Subcutaneous adipose tissue (tissue), 4 donors: ENCODE results near the gene PRKCH. TPM values are rescaled to one million over a fixed set of nuclear protein-coding genes. Genes with fewer than 3 reads are reported as not detected.

Experiments
- total RNA-seq, 4 donors: library from RNA; depleted of rRNA; stranded (reverse); fragments of >200 nt; gene quantifications; one replicate each; pipeline ENCODE4 v1.1.0, GENCODE V29; 2016
- TF ChIP-seq, protein P1 (sequence below): fragments of 450-650 bp; IDR thresholded peaks from one replicate; pipeline ENCODE4 v1.5.1; 2016; ENCODE audit warnings: low read depth, mild to moderate bottlenecking, control low read depth, antibody characterized with exemption, moderate library complexity

Gene PRKCH
- total RNA-seq, 4 donors from 2014 or later, result 25.8 to 46.3 (median 36.4) TPM

- TF ChIP-seq, protein P1, sequence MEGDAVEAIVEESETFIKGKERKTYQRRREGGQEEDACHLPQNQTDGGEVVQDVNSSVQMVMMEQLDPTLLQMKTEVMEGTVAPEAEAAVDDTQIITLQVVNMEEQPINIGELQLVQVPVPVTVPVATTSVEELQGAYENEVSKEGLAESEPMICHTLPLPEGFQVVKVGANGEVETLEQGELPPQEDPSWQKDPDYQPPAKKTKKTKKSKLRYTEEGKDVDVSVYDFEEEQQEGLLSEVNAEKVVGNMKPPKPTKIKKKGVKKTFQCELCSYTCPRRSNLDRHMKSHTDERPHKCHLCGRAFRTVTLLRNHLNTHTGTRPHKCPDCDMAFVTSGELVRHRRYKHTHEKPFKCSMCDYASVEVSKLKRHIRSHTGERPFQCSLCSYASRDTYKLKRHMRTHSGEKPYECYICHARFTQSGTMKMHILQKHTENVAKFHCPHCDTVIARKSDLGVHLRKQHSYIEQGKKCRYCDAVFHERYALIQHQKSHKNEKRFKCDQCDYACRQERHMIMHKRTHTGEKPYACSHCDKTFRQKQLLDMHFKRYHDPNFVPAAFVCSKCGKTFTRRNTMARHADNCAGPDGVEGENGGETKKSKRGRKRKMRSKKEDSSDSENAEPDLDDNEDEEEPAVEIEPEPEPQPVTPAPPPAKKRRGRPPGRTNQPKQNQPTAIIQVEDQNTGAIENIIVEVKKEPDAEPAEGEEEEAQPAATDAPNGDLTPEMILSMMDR, result no peak
Measured at GRCh38 chr14:61338457-61338856, 17.1 kb downstream of the PRKCH start.

- TF ChIP-seq, protein P1, result no peak
Measured at GRCh38 chr14:61341275-61342206, 20.2 kb downstream of the PRKCH start.

GRCh38 chr14:61342486-61342885 lies 21.1 kb downstream of the PRKCH start:
- TF ChIP-seq, protein P1, result no peak

DNA sequence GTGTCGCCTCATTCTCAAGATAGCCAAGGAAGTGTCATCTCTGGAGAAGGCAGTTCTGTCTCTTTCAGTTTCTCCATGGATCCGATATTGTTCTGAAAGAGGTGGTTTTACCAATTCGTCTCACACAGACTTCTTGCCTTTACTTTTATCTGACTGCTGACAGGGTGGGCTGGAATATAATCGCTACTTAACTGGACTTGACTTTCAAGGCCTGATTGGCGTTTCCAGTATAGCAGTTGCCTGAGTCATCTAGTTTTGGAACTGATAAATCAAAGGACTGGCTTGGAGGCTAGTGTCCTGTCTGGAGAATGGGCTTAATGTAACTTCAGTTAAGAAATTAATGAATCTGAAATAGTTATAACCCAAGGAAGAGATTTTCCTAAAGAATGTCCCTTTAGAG lies 21.6 kb downstream of the PRKCH start:
- TF ChIP-seq, protein P1, result no peak

DNA sequence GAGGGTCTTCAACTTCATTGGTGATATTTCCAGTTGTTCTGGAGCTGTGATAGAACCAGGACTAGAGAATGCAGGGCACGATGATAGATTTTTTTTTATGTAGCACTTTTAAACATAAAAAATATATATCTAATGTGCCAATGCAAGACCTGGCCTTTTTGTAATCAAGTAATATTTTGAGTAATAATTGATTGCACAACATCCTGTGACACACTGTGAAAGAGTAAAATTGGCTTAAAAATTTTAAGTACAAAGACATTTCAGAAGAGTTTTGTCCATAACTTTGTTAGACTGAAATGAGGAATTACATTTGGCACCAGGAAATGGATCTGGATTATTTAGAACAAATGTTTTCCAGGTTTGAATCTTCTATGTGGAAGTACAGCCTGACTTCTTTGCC lies 22.1 kb downstream of the PRKCH start:
- TF ChIP-seq, protein P1, result no peak

DNA sequence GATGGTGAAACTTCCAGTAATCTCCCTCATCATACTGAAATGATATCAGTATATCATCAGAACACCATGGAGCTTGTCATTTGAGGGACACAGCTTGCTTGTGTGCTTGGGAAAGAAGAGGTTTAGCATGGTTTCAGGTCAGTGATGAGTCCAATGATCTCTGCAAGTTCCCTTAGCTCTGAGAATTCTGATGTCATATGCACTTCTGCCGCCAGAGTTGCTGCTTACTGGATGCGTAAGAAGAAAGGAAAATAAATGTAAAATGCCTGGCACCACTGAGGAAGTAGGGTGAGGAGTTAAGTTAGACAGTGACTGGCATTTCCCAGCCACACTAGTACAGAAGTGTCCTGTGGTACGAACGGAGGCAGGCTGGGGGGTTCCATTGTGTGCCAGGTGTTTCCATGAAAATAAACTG lies 22.6 kb downstream of the PRKCH start:
- TF ChIP-seq, protein P1, result no peak

DNA sequence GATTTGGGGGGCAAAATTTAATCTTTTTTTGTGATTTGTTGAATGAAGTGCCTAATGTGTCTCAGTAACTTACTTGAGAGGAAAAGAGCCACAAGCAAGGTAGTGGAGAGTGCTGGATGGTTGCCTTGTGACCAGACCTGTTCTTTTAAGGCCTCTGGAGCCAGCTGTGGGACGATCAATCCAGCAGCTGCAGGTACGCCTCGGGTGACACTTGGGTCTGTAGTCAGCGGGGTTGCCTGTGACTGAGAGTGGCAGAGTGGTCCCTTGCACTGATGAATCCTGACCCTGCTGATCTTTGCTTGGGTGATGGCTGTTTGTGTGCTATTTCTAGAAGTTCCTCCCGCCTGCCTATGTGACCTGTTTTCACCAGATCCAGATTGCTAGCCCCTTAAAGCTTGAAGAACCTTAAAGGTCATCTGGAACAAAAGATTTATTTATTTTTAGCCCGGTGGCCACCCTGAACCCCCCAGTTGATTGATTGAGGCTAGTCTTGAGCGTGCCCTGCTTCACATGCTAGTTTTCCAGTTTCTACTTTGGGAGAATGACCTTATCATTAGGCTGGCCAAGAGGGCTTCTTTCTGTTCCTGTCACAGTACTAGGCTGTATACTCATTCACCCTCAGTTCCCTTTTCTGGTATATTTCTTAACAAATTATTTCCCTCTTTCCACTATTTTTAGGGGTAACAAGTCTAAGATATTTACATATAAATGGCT lies 23.2 kb downstream of the PRKCH start:
- TF ChIP-seq, protein P1, result no peak
